Measurements from ENCODE around the gene APC2. TPM values are rescaled to one million over a fixed set of nuclear protein-coding genes. Genes with fewer than 3 reads are reported as not detected.

Gene APC2
- total RNA-seq, 1 donor: 0.27 TPM

GRCh38 chr19:1410136-1410786, 39.7 kb upstream of the APC2 start:
- TF ChIP-seq CTCF (IDR thresholded peaks at IDR 0.05; ENCODE audit: insufficient read depth, low read length): no peak
- no peak for DNase-seq (ENCODE audit: low read depth)
- peak overlapping the region; percentile 79 for H3K4me3 ChIP-seq (ENCODE audit: low read depth, low read length)

GRCh38 chr19:1410789-1411188, 39.1 kb upstream of the APC2 start:
- DNase-seq (ENCODE audit: low read depth): no peak
- H3K4me3 ChIP-seq (ENCODE audit: low read depth, low read length): no peak overlapping the region
- no peak for TF ChIP-seq CTCF (IDR thresholded peaks at IDR 0.05; ENCODE audit: insufficient read depth, low read length)

GRCh38 chr19:1411255-1412191, 38.4 kb upstream of the APC2 start:
- H3K4me3 ChIP-seq (ENCODE audit: low read depth, low read length): peak overlapping the region; percentile 17
- peak; percentile 56 for DNase-seq (ENCODE audit: low read depth)
- no peak for TF ChIP-seq CTCF (IDR thresholded peaks at IDR 0.05; ENCODE audit: insufficient read depth, low read length)

GRCh38 chr19:1412323-1412923, 37.5 kb upstream of the APC2 start:
- DNase-seq (ENCODE audit: low read depth): no peak
- H3K4me3 ChIP-seq (ENCODE audit: low read depth, low read length): no peak overlapping the region
- no peak for TF ChIP-seq CTCF (IDR thresholded peaks at IDR 0.05; ENCODE audit: insufficient read depth, low read length)

GRCh38 chr19:1412995-1413800, 36.7 kb upstream of the APC2 start:
- DNase-seq (ENCODE audit: low read depth): no peak
- no peak for TF ChIP-seq CTCF (IDR thresholded peaks at IDR 0.05; ENCODE audit: insufficient read depth, low read length)

More at GRCh38 chr19:1412995-1413800, 36.7 kb upstream of the APC2 start:
- H3K4me3 ChIP-seq (ENCODE audit: low read depth, low read length): no peak overlapping the region

Data from fibroblast of the aortic adventitia (primary cell).